HEK293 (cell line): ENCODE data around the gene AMOTL1.

Experiments used
- CTCF ChIA-PET: fragments of 350-600 bp; formaldehyde crosslinking; extraction: SDS; loops from one replicate; lab custom pipeline; 2021; ENCODE audit warnings: antibody characterized with exemption; lab: Yijun Ruan, JAX
- POLR2A ChIA-PET: fragments of 300-600 bp; formaldehyde crosslinking; extraction: SDS; loops from one replicate; lab custom pipeline; 2020; ENCODE audit warnings: antibody characterized with exemption, inconsistent platforms; lab: Yijun Ruan, JAX
- H3K27ac ChIP-seq: fragments of 200-500 bp; sonication (Bioruptor generic); 2 replicates; pipeline ENCODE4 v1.5.1; 2014; ENCODE audit warnings: low read depth, low read length, control low read depth, inconsistent platforms; ENCODE audit errors: extremely low read depth
- H3K36me3 ChIP-seq, 2 experiments: fragments of 200-500 bp in 1 of 2; sonication (Bioruptor generic) in 1 of 2; 1 replicate in 1 of 2; 2 replicates in 1 of 2; pipeline ENCODE4 v1.5.1; 2014 to 2017; ENCODE audit warnings: inconsistent platforms in 2 of 2, low read length in 2 of 2; ENCODE audit not compliant: control insufficient read depth in 2 of 2, insufficient read depth in 1 of 2
- H3K4me1 ChIP-seq: fragments of 200-500 bp; sonication (Bioruptor generic); 2 replicates; pipeline ENCODE4 v1.5.1; 2014; ENCODE audit warnings: mild to moderate bottlenecking, low read length, inconsistent platforms; ENCODE audit not compliant: control insufficient read depth, insufficient read depth
- H3K4me3 ChIP-seq: 2 replicates; pipeline ENCODE4 v1.5.1; 2011; ENCODE audit warnings: low read depth, mild to moderate bottlenecking, control low read depth, low read length, moderate library complexity
- H3K9me3 ChIP-seq: fragments of 200-500 bp; sonication (Bioruptor generic); 2 replicates; pipeline ENCODE4 v1.5.1; 2014; ENCODE audit warnings: low read depth, low read length, inconsistent platforms; ENCODE audit not compliant: control insufficient read depth, insufficient read depth
- GLIS1 ChIP-seq: fragments of 450-650 bp; formaldehyde crosslinking; IDR thresholded peaks from 2 replicates; pipeline ENCODE4 v1.5.1; 2016; ENCODE audit warnings: missing biosample characterization, missing genetic modification characterization
- OSR2 ChIP-seq: fragments of 450-650 bp; formaldehyde crosslinking; IDR thresholded peaks from 2 replicates; pipeline ENCODE4 v1.5.1; 2016; ENCODE audit warnings: missing biosample characterization, missing genetic modification characterization
- OVOL3 ChIP-seq: fragments of 450-650 bp; formaldehyde crosslinking; IDR thresholded peaks from 2 replicates; pipeline ENCODE4 v1.5.1; 2016; ENCODE audit warnings: missing biosample characterization, missing genetic modification characterization
- SP7 ChIP-seq: fragments of 450-650 bp; formaldehyde crosslinking; IDR thresholded peaks from 2 replicates; pipeline ENCODE4 v1.5.1; 2016; ENCODE audit warnings: missing biosample characterization, missing genetic modification characterization
- TCF7L2 ChIP-seq: IDR thresholded peaks from 2 replicates; pipeline ENCODE4 v1.6.1; 2011; ENCODE audit warnings: low read depth, mild to moderate bottlenecking, inconsistent platforms, low read length, moderate library complexity, borderline replicate concordance
- TRIM28 ChIP-seq: IDR thresholded peaks from 2 replicates; pipeline ENCODE4 v1.6.1; 2011; ENCODE audit warnings: low read length, control low read depth, borderline replicate concordance
- ZBTB17 ChIP-seq: fragments of 450-650 bp; formaldehyde crosslinking; IDR thresholded peaks from 2 replicates; pipeline ENCODE4 v1.5.1; 2016; ENCODE audit warnings: missing biosample characterization, missing genetic modification characterization
- ZBTB20 ChIP-seq: fragments of 450-650 bp; formaldehyde crosslinking; IDR thresholded peaks from 2 replicates; pipeline ENCODE4 v1.5.1; 2016; ENCODE audit warnings: missing biosample characterization, missing genetic modification characterization
- ZBTB8A ChIP-seq: fragments of 450-650 bp; formaldehyde crosslinking; IDR thresholded peaks from 2 replicates; pipeline ENCODE4 v1.5.1; 2016; ENCODE audit warnings: missing biosample characterization, missing genetic modification characterization
- ZIC2 ChIP-seq: fragments of 450-650 bp; formaldehyde crosslinking; IDR thresholded peaks from 2 replicates; pipeline ENCODE4 v1.5.1; 2016; ENCODE audit warnings: missing biosample characterization, missing genetic modification characterization
- ZNF121 ChIP-seq: fragments of 450-650 bp; formaldehyde crosslinking; IDR thresholded peaks from 2 replicates; pipeline ENCODE4 v1.5.1; 2016; ENCODE audit warnings: missing biosample characterization, missing genetic modification characterization
- ZNF19 ChIP-seq: fragments of 450-650 bp; formaldehyde crosslinking; IDR thresholded peaks from 2 replicates; pipeline ENCODE4; 2016; ENCODE audit warnings: missing biosample characterization, missing genetic modification characterization, low read depth
- ZNF366 ChIP-seq: fragments of 450-650 bp; formaldehyde crosslinking; conservative IDR thresholded peaks from 2 replicates; pipeline ENCODE4 v1.5.1; 2016; ENCODE audit warnings: missing biosample characterization, missing genetic modification characterization
- ZNF521 ChIP-seq: fragments of 450-650 bp; formaldehyde crosslinking; IDR thresholded peaks from 2 replicates; pipeline ENCODE4 v1.5.1; 2017; ENCODE audit warnings: missing biosample characterization, mild to moderate bottlenecking, missing genetic modification characterization
- ZNF529 ChIP-seq: fragments of 450-650 bp; formaldehyde crosslinking; IDR thresholded peaks from 2 replicates; pipeline ENCODE4 v1.5.1; 2017; ENCODE audit warnings: missing genetic modification characterization, missing biosample characterization; ENCODE audit not compliant: insufficient replicate concordance
- ZNF837 ChIP-seq: fragments of 450-650 bp; formaldehyde crosslinking; IDR thresholded peaks from 2 replicates; pipeline ENCODE4 v1.5.1; 2016; ENCODE audit warnings: missing biosample characterization, missing genetic modification characterization
- ZSCAN23 ChIP-seq: fragments of 450-650 bp; formaldehyde crosslinking; IDR thresholded peaks from 2 replicates; pipeline ENCODE4 v1.5.1; 2016; ENCODE audit warnings: missing biosample characterization, missing genetic modification characterization
- ZSCAN4 ChIP-seq: fragments of 450-650 bp; formaldehyde crosslinking; IDR thresholded peaks from 2 replicates; pipeline ENCODE4 v1.5.1; 2017; ENCODE audit warnings: missing biosample characterization, missing genetic modification characterization
- TF ChIP-seq, protein P1 (sequence below): IDR thresholded peaks from 2 replicates; pipeline ENCODE4 v1.6.1; 2011; ENCODE audit warnings: mild to moderate bottlenecking, low read depth, low read length, borderline replicate concordance

The AMOTL1 gene

DNA sequence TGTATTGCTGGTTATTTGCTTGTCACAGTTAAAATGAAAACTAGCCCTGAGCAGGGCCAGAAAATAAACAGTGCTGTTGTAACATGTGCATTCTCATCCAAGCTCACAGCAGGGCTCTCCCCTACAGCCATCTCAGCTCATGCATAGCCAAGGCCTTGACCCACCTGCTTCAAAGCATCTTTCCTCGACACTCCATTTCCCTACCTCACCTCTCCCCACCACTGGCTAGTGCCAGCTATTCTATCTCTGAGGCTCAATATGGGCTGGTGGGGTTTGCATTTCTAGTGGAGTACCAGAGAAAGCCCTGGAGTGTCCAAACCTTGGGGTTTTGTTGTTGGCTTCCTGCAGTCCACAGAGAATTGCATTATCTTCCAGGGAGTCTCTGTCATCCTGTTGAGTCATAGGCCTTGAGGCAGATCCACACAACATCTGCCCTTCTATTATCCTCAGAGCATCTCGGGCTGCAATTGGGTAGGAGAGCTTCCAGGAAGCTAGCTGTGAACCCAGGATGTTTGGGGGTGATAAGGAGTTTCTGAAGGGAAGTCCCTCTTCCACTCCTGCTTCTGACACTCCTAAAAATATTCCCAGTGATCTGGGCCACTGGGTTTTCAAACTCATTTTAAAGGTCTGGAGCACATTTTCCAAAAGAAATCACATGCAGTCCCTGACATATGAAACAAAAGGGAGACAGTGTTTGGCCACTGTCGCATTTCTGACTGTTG, 36.1 kb upstream of the AMOTL1 start:
- ChIA-PET CTCF (interaction anchor here (0.5 to 2.5 kb wide), 5 partner anchors 9 to 1367 kb away, joined by 3 to 10 read pairs (median 5); no protein-coding TSS in a partner anchor), POLR2A (no interaction called here)
- Histone ChIP-seq H3K9me3 (no peaks in the 10 kb centered on the region), H3K4me1 (peaks cover 8% of the 10 kb centered on the region), H3K4me3 (no peak overlapping the region), H3K27ac (no peak overlapping the region), H3K36me3 (no peaks in the 10 kb centered on the region)
- TF ChIP-seq ZNF529 (no peak), ZSCAN23 (tag by site-specific recombination) (no peak), ZBTB8A (tag by site-specific recombination) (no peak), ZIC2 (peak; percentile 39; the same call in 1 of the 2 replicates)

DNA sequence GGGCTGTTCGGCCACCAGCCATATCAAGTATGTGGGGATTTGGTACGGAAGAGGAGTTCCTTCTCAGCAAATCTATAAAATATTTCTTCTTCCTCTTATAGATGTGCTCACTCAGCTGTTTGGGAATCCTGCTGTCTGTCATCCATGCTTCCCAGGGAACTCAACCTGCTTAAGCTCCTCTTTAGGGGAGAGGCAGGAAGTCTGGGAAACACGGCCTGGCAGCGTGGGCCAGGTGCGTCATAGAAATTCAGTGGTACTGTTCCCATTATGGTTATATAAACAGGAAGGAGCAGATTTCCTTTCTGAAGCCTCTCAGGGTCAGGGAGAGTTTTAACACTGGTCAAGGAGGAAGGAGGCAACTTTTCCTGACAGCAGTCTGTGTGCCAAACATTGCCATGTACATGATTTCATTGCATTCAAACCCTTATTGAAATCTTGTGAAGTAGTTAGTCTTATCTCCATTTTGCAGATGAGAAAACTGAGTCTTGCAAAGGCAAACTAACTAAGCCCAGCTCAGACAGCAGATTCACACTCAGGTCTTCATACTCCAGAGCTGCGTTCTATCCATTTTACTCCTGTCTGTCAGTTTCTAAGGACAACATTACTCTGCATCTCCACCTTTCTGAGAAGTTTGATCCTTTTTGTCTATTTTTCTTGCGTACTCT, 35.4 kb upstream of the AMOTL1 start:
- Histone ChIP-seq H3K27ac (no peak overlapping the region), H3K4me3 (no peak overlapping the region), H3K36me3 (no peaks in the 10 kb centered on the region), H3K9me3 (no peaks in the 10 kb centered on the region), H3K4me1 (peaks cover 13% of the 10 kb centered on the region)
- CTCF ChIA-PET, result interaction anchor here (1.2 to 2.5 kb wide), 3 partner anchors 9 to 110 kb away, joined by 4 to 10 read pairs (median 4); no protein-coding TSS in a partner anchor
- TF ChIP-seq ZNF521 (tag by site-specific recombination) (no peak), ZNF366 (tag by site-specific recombination) (no peak)
- POLR2A ChIA-PET, result no interaction called here

- CTCF ChIA-PET, result interaction anchor here (0.6 to 4.3 kb wide), 8 partner anchors 11 to 828 kb away, joined by 3 to 27 read pairs (median 3); partner anchors contain the start of gene AMOTL1
- H3K4me1 ChIP-seq, result peaks cover 15% of the 10 kb centered on the region
Observed at GRCh38 chr11:94734563-94735275, 33.4 kb upstream of the AMOTL1 start.

More at GRCh38 chr11:94734563-94735275, 33.4 kb upstream of the AMOTL1 start:
- no peak overlapping the region for H3K27ac ChIP-seq
- no peaks in the 10 kb centered on the region for H3K9me3 ChIP-seq
- H3K36me3 ChIP-seq, result no peaks in the 10 kb centered on the region
- POLR2A ChIA-PET, result interaction anchor here (1.1 to 1.2 kb wide), 2 partner anchors 33 to 239 kb away, joined by 4 to 5 read pairs; partner anchors contain the start of genes AMOTL1, CWC15 and KDM4D
- H3K4me3 ChIP-seq, result no peak overlapping the region
- no peak for TF ChIP-seq ZNF121
- peak; percentile 71 for TF ChIP-seq ZBTB17 (tag by site-specific recombination)
- peak; percentile 81 for TF ChIP-seq GLIS1 (tag by site-specific recombination)
- TF ChIP-seq OVOL3 (tag by site-specific recombination), result no peak
- TF ChIP-seq TRIM28, result 0 out of 2 replicates have a peak, but pooled peaks have one; percentile 35
- TF ChIP-seq TCF7L2, result peak; percentile 65; the same call in 1 of the 2 replicates
- TF ChIP-seq SP7 (tag by site-specific recombination), result 0 out of 2 replicates have a peak, but pooled peaks have one; percentile 35
- TF ChIP-seq ZIC2, result peak; percentile 91
- peak; percentile 38 for TF ChIP-seq OSR2 (tag by site-specific recombination)
- TF ChIP-seq ZNF837, result no peak
- no peak for TF ChIP-seq ZSCAN4 (tag by site-specific recombination)
- TF ChIP-seq, protein P1, sequence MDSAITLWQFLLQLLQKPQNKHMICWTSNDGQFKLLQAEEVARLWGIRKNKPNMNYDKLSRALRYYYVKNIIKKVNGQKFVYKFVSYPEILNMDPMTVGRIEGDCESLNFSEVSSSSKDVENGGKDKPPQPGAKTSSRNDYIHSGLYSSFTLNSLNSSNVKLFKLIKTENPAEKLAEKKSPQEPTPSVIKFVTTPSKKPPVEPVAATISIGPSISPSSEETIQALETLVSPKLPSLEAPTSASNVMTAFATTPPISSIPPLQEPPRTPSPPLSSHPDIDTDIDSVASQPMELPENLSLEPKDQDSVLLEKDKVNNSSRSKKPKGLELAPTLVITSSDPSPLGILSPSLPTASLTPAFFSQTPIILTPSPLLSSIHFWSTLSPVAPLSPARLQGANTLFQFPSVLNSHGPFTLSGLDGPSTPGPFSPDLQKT, result no peak
- TF ChIP-seq ZNF19, result no peak
- peak; percentile 87 for TF ChIP-seq ZBTB20 (tag by site-specific recombination)
